ENCODE measurements around the gene CSAG1. TPM values are rescaled to one million over a fixed set of nuclear protein-coding genes. Genes with fewer than 3 reads are reported as not detected.
"Not testable (repeated sequence)": the region's sequence is repeated elsewhere in the genome, so short reads cannot be mapped to it uniquely, and the experiment has no call there.

CSAG1 gene
- total and polyA plus RNA-seq, 2 donors (not counting 3 experiments of a cell fraction or from before 2014, with no cell fraction given): not detected

DNA sequence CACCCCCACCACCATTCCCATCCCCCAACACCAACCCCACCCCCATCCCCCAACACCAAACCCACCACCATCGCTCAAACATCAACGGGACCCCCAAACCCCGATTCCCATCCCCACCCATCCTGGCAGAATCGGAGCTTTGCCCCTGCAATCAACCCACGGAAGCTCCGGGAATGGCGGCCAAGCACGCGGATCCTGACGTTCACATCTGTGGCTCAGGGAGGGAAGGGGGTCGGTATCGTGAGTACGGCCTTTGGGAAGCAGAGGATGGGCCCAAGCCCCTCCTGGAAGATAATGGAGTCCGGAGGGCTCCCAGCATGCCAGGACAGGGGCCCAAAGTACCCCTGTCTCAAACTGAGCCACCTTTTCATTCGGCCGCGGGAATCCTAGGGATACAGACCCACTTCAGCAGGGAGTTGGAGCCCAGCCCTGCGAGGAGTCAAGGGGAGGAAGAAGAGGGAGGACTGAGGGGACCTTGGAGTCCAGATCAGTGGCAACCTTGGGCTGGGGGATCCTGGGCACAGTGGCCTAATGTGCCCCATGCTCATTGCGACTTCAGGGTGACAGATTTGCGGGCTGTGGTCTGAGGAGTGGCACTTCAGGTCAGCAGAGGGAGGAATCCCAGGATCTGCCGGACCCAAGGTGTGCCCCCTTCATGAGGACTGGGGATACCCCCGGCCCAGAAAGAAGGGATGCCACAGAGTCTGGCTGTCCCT is 780 bp upstream of the CSAG1 start:
- POLR2A ChIA-PET; H3K27ac ChIP-seq (ENCODE audit: insufficient read depth, low read depth, low read length); H3K9me1 ChIP-seq (replicated peaks; ENCODE audit: control insufficient read depth, extremely low read depth, insufficient read depth, low read length); H3K4me2 ChIP-seq (ENCODE audit: insufficient read depth, low read length); H4K20me1 ChIP-seq (replicated peaks; ENCODE audit: control insufficient read depth, extremely low read depth, insufficient read depth, low read length); dilution Hi-C loops (cut with MboI; ENCODE audit: extremely low pct_ligation_motif_present, low sequenced_read_pairs); H3K9me3 ChIP-seq (replicated peaks; ENCODE audit: control insufficient read depth, insufficient read depth, low read length); H3K9ac ChIP-seq (replicated peaks; ENCODE audit: extremely low read depth, insufficient read depth, low read length); DNase-seq (ENCODE audit: low read depth, low spot score); H3K27me3 ChIP-seq (ENCODE audit: control insufficient read depth in 2 of 2, insufficient read depth in 2 of 2, low read length in 2 of 2); intact Hi-C loops (cut with micrococcal nuclease); BruUV-seq (replicated peaks); FAIRE-seq; CTCF ChIA-PET; H3K79me2 ChIP-seq (ENCODE audit: control insufficient read depth, insufficient read depth, low read length); H3K4me3 ChIP-seq (replicated peaks in 1 of 3; ENCODE audit: insufficient read depth in 1 of 3, low read depth in 1 of 3, low read length in 3 of 3); H3K36me3 ChIP-seq (ENCODE audit: control insufficient read depth in 2 of 2, extremely low read depth in 1 of 2, insufficient read depth in 2 of 2, low read length in 2 of 2); H3K4me1 ChIP-seq (ENCODE audit: control insufficient read depth, extremely low read depth, insufficient read depth, low read length); H2AFZ ChIP-seq (ENCODE audit: low read depth, low read length): not testable (repeated sequence)

DNA sequence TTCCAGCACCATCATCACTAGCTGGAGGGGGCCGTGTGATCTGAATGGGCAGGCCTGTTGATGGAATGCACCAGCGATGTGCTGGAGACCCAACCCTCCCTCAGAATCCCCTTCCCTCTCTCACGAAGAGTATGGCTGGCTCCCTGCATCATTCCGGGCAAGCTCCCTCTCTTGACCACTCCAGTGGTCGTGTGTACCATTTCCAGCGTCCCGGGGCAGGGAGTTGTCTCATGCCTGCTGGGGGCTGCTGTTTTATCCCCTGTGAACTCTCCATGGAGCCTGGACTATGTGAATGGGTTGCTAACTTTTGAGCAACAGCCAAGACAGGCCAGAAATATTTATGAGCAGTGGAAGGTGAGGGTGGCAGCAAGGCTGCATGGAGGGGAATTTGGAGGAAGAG is 8.1 kb downstream of the CSAG1 start:
- no peaks in the 10 kb centered on the region for H3K9me3 ChIP-seq (replicated peaks; ENCODE audit: control insufficient read depth, insufficient read depth, low read length)
- intact Hi-C loops (cut with micrococcal nuclease): no loop called here
- no peaks in the 10 kb centered on the region for H3K36me3 ChIP-seq (ENCODE audit: control insufficient read depth in 2 of 2, extremely low read depth in 1 of 2, insufficient read depth in 2 of 2, low read length in 2 of 2)
- no peak overlapping the region for H3K27ac ChIP-seq (ENCODE audit: insufficient read depth, low read depth, low read length)
- no peaks in the 10 kb centered on the region for H3K27me3 ChIP-seq (ENCODE audit: control insufficient read depth in 2 of 2, insufficient read depth in 2 of 2, low read length in 2 of 2)
- no peaks in the 10 kb centered on the region for H4K20me1 ChIP-seq (replicated peaks; ENCODE audit: control insufficient read depth, extremely low read depth, insufficient read depth, low read length)
- no peak overlapping the region for H3K9ac ChIP-seq (replicated peaks; ENCODE audit: extremely low read depth, insufficient read depth, low read length)
- FAIRE-seq: no peak
- no peaks in the 10 kb centered on the region for H3K79me2 ChIP-seq (ENCODE audit: control insufficient read depth, insufficient read depth, low read length)
- H3K4me1 ChIP-seq (ENCODE audit: control insufficient read depth, extremely low read depth, insufficient read depth, low read length): no peaks in the 10 kb centered on the region
- no peak overlapping the region for H3K4me2 ChIP-seq (ENCODE audit: insufficient read depth, low read length)
- dilution Hi-C loops (cut with MboI; ENCODE audit: extremely low pct_ligation_motif_present, low sequenced_read_pairs): no loop called here
- no TSS peak for BruUV-seq (replicated peaks)
- no peak overlapping the region for H3K4me3 ChIP-seq (replicated peaks in 1 of 3; ENCODE audit: insufficient read depth in 1 of 3, low read depth in 1 of 3, low read length in 3 of 3)
- ChIA-PET CTCF (no interaction called here), POLR2A (no interaction called here)
- no peaks in the 10 kb centered on the region for H3K9me1 ChIP-seq (replicated peaks; ENCODE audit: control insufficient read depth, extremely low read depth, insufficient read depth, low read length)
- DNase-seq (ENCODE audit: low read depth, low spot score): no peak
- TF ChIP-seq JUN (IDR thresholded peaks at IDR 0.05; ENCODE audit: borderline replicate concordance, insufficient read depth, insufficient read length, low read depth) (no peak), MYC (IDR thresholded peaks at IDR 0.05; ENCODE audit: low read depth, low read length) (no peak)
- no peak overlapping the region for H2AFZ ChIP-seq (ENCODE audit: low read depth, low read length)

- dilution Hi-C loops (cut with MboI; ENCODE audit: extremely low pct_ligation_motif_present, low sequenced_read_pairs); H3K27ac ChIP-seq (ENCODE audit: insufficient read depth, low read depth, low read length); H3K4me3 ChIP-seq (replicated peaks in 1 of 3; ENCODE audit: insufficient read depth in 1 of 3, low read depth in 1 of 3, low read length in 3 of 3); H2AFZ ChIP-seq (ENCODE audit: low read depth, low read length); H3K4me1 ChIP-seq (ENCODE audit: control insufficient read depth, extremely low read depth, insufficient read depth, low read length); H3K9me3 ChIP-seq (replicated peaks; ENCODE audit: control insufficient read depth, insufficient read depth, low read length); H3K9me1 ChIP-seq (replicated peaks; ENCODE audit: control insufficient read depth, extremely low read depth, insufficient read depth, low read length); DNase-seq (ENCODE audit: low read depth, low spot score); H3K27me3 ChIP-seq (ENCODE audit: control insufficient read depth in 2 of 2, insufficient read depth in 2 of 2, low read length in 2 of 2); FAIRE-seq; BruUV-seq (replicated peaks); H3K4me2 ChIP-seq (ENCODE audit: insufficient read depth, low read length); intact Hi-C loops (cut with micrococcal nuclease); H3K79me2 ChIP-seq (ENCODE audit: control insufficient read depth, insufficient read depth, low read length); POLR2A ChIA-PET; H3K9ac ChIP-seq (replicated peaks; ENCODE audit: extremely low read depth, insufficient read depth, low read length); H4K20me1 ChIP-seq (replicated peaks; ENCODE audit: control insufficient read depth, extremely low read depth, insufficient read depth, low read length); H3K36me3 ChIP-seq (ENCODE audit: control insufficient read depth in 2 of 2, extremely low read depth in 1 of 2, insufficient read depth in 2 of 2, low read length in 2 of 2); CTCF ChIA-PET: not testable (repeated sequence)
Measured at GRCh38 chrX:152713815-152714787, 19.4 kb downstream of the CSAG1 start, which contains the start of gene MAGEA2B. TSS of gene MAGEA2B (plus strand) at chrX:152714628. CDS start at chrX:152717107, 2,479 bp downstream.
